K562 (cell line): Measurements from ENCODE around the gene DDIT3. TPM values are rescaled to one million over a fixed set of nuclear protein-coding genes. Genes with fewer than 3 reads are reported as not detected.

ENCODE experiments used
- BRD4 ChIP-seq: fragments of 200-600 bp; sonication (generic); IDR thresholded peaks from 2 replicates; pipeline ENCODE4 v1.6.1; 2017; ENCODE audit warnings: inconsistent platforms
- DMBX1 ChIP-seq: fragments of 250-450 bp; sonication (Bioruptor Pico); IDR thresholded peaks from 2 replicates; pipeline ENCODE4 v1.8.0; 2022; ENCODE audit warnings: inconsistent platforms, mild to moderate bottlenecking, moderate library complexity, borderline replicate concordance
- FOXP1 ChIP-seq: sonication (generic); formaldehyde crosslinking; IDR thresholded peaks from 2 replicates; pipeline ENCODE4 v1.8.0; 2022; ENCODE audit warnings: mild to moderate bottlenecking, missing genetic modification reagents
- HMG20B ChIP-seq: fragments of 250-450 bp; sonication (Bioruptor Pico); IDR thresholded peaks from 2 replicates; pipeline ENCODE4 v1.5.0; 2021; ENCODE audit warnings: mild to moderate bottlenecking
- HOXB6 ChIP-seq: fragments of 250-450 bp; sonication (Bioruptor Pico); IDR thresholded peaks from 2 replicates; pipeline ENCODE4 v1.5.1; 2022; ENCODE audit warnings: mild to moderate bottlenecking, borderline replicate concordance
- KLF10 ChIP-seq: fragments of 250-450 bp; sonication (Bioruptor Pico); IDR thresholded peaks from 2 replicates; pipeline ENCODE4 v1.6.1; 2021; ENCODE audit warnings: matching md5 sums
- MCM7 ChIP-seq, 2 experiments: fragments of 450-650 bp; IDR thresholded peaks; 2 replicates each; pipeline ENCODE4 v1.6.1; 2016 to 2018
- MEIS2 ChIP-seq: fragments of 450-650 bp; IDR thresholded peaks from 2 replicates; pipeline ENCODE4 v1.6.1; 2014; ENCODE audit warnings: mild to moderate bottlenecking; ENCODE audit not compliant: partially characterized antibody
- NEUROD1 ChIP-seq: fragments of 150-350 bp; IDR thresholded peaks from 2 replicates; pipeline ENCODE4 v1.6.1; 2014; ENCODE audit warnings: borderline replicate concordance, low read length, low read depth; ENCODE audit not compliant: partially characterized antibody
- NR2C2 ChIP-seq, 2 experiments: fragments of 200-800 bp in 1 of 2; sonication (Bioruptor generic) in 1 of 2; sonication (generic) in 1 of 2; formaldehyde crosslinking in 1 of 2; IDR thresholded peaks; 2 replicates each; pipeline versions ENCODE4 v1.6.1 to v1.8.0; 2016 to 2022; ENCODE audit warnings: mild to moderate bottlenecking in 1 of 2, missing compliant biosample characterization in 1 of 2, missing genetic modification characterization in 1 of 2, missing genetic modification reagents in 1 of 2
- RBM39 ChIP-seq: fragments of 200-400 bp; formaldehyde crosslinking; optimal IDR thresholded peaks from 2 replicates; pipeline ENCODE3; 2018; ENCODE audit warnings: low read depth, low read length
- SIN3A ChIP-seq, 2 experiments: fragments of 150-350 bp in 1 of 2; IDR thresholded peaks; 2 replicates each; pipeline ENCODE4 v1.6.1; 2011 to 2016; ENCODE audit warnings: borderline replicate concordance in 2 of 2, low read depth in 2 of 2, low read length in 2 of 2, mild to moderate bottlenecking in 2 of 2, moderate library complexity in 2 of 2; ENCODE audit not compliant: control insufficient read depth in 1 of 2
- SUPT5H ChIP-seq: fragments of 450-650 bp; IDR thresholded peaks from 2 replicates; pipeline ENCODE4 v1.6.1; 2016
- TBP ChIP-seq: optimal IDR thresholded peaks from 2 replicates; pipeline ENCODE3; 2011; ENCODE audit warnings: low read depth, low read length, improper control_type of control experiment
- U2AF2 ChIP-seq: fragments of 200-400 bp; formaldehyde crosslinking; optimal IDR thresholded peaks from 2 replicates; pipeline ENCODE3; 2017; ENCODE audit warnings: low read depth, mild to moderate bottlenecking, low read length
- ZKSCAN1 ChIP-seq: fragments of 150-350 bp; IDR thresholded peaks from 2 replicates; pipeline ENCODE4 v1.6.1; 2016; ENCODE audit warnings: low read depth, low read length
- ZNF3 ChIP-seq: fragments of 250-450 bp; sonication (Bioruptor Pico); IDR thresholded peaks from 2 replicates; pipeline ENCODE4 v1.5.0; 2021; ENCODE audit warnings: mild to moderate bottlenecking, moderate library complexity
- ZNF316 ChIP-seq: fragments of 450-650 bp; IDR thresholded peaks from 2 replicates; pipeline ENCODE4 v1.6.1; 2016
- polyA plus RNA-seq, 8 experiments: library from polyadenylated mRNA; depleted of rRNA in 4 of 8; stranded (reverse) in 5 of 8; unstranded in 3 of 8; fragments of >200 nt; fragmentation: Nextera tagmentation in 2 of 8; fragmentation: Illumina TruSeq in 1 of 8; extraction: Ambion mirVana in 2 of 8; extraction: Trizol in 1 of 8; gene quantifications; 2 replicates each; pipeline versions ENCODE4 v1.2.1 to v1.2.3, GENCODE V29; 2011 to 2014; ENCODE audit warnings: inconsistent platforms in 1 of 8, missing spikeins in 1 of 8
- total RNA-seq, 7 experiments: library from RNA; depleted of rRNA in 6 of 7; stranded (reverse); fragments of >200 nt in 6 of 7; fragmentation: Illumina TruSeq in 2 of 7; extraction: Trizol in 2 of 7; gene quantifications; 2 replicates each; pipeline versions ENCODE4 v1.2.1 to v1.2.3, GENCODE V29; 2011 to 2021; ENCODE audit warnings: low replicate concordance in 1 of 7
- TF ChIP-seq, protein P1 (sequence below): sonication (generic); formaldehyde crosslinking; IDR thresholded peaks from 2 replicates; pipeline ENCODE4 v1.8.0; 2023; ENCODE audit warnings: missing genetic modification reagents, mild to moderate bottlenecking, borderline replicate concordance
- TF ChIP-seq, protein P2 (sequence below): conservative IDR thresholded peaks from 2 replicates; pipeline ENCODE4 v1.6.1; 2011; ENCODE audit warnings: low read depth, mild to moderate bottlenecking, low read length; ENCODE audit not compliant: control insufficient read depth
- TF ChIP-seq, protein P3 (sequence below): fragments of 450-650 bp; formaldehyde crosslinking; IDR thresholded peaks from 2 replicates; pipeline ENCODE4 v1.4.0; 2020; ENCODE audit warnings: mild to moderate bottlenecking

DDIT3 gene
- total and polyA plus RNA-seq, 9 of the 15 experiments (the other 6 are each of a cell fraction or from before 2014, with no cell fraction given) = 59.1 to 272 (median 89.9) TPM

DNA sequence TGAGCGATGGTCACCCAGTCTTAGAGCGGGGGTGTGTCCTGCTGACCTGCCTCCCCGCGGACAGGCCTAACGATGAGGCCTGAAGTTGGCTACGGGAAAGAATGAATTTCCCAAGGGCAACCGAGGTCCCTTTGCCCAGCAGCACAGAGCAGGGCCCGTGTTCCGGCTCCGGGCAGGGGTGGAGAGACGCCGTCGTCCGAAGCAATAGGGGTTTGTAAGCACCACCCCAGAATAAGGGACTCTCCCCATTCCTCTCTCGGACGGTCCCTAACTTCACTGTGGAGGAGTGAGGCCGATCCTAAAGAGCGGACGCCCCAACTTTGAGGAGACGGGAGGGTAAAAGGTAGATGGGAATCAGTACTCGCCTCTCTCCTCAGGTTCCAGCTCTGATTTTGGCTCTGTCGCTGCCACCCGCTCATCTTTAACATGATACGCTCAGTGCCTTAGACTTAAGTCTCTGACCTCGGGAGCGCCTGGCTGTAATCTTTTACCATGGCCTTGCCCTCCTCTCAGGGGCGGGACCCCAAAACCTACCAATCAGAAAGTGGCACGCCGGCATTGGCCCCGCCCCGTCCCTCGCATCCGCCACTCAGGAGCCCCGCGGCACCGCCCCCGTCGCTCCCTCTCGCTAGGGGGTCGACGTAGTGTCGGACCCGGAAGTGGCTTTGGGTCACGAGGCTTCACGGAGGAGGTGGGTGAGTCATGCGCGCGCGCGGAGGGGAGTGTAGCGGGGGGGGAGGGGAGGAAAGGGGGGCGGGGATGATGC is at the start of gene DDIT3 (continued):
- TF ChIP-seq, protein P1, sequence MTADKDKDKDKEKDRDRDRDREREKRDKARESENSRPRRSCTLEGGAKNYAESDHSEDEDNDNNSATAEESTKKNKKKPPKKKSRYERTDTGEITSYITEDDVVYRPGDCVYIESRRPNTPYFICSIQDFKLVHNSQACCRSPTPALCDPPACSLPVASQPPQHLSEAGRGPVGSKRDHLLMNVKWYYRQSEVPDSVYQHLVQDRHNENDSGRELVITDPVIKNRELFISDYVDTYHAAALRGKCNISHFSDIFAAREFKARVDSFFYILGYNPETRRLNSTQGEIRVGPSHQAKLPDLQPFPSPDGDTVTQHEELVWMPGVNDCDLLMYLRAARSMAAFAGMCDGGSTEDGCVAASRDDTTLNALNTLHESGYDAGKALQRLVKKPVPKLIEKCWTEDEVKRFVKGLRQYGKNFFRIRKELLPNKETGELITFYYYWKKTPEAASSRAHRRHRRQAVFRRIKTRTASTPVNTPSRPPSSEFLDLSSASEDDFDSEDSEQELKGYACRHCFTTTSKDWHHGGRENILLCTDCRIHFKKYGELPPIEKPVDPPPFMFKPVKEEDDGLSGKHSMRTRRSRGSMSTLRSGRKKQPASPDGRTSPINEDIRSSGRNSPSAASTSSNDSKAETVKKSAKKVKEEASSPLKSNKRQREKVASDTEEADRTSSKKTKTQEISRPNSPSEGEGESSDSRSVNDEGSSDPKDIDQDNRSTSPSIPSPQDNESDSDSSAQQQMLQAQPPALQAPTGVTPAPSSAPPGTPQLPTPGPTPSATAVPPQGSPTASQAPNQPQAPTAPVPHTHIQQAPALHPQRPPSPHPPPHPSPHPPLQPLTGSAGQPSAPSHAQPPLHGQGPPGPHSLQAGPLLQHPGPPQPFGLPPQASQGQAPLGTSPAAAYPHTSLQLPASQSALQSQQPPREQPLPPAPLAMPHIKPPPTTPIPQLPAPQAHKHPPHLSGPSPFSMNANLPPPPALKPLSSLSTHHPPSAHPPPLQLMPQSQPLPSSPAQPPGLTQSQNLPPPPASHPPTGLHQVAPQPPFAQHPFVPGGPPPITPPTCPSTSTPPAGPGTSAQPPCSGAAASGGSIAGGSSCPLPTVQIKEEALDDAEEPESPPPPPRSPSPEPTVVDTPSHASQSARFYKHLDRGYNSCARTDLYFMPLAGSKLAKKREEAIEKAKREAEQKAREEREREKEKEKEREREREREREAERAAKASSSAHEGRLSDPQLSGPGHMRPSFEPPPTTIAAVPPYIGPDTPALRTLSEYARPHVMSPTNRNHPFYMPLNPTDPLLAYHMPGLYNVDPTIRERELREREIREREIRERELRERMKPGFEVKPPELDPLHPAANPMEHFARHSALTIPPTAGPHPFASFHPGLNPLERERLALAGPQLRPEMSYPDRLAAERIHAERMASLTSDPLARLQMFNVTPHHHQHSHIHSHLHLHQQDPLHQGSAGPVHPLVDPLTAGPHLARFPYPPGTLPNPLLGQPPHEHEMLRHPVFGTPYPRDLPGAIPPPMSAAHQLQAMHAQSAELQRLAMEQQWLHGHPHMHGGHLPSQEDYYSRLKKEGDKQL (CRISPR knock-in tag) = no peak
- TF ChIP-seq ZNF3 (CRISPR knock-in tag) = no peak
- no peak for TF ChIP-seq MCM7 (IDR thresholded peaks at IDR 0.05)
- TF ChIP-seq, protein P2, sequence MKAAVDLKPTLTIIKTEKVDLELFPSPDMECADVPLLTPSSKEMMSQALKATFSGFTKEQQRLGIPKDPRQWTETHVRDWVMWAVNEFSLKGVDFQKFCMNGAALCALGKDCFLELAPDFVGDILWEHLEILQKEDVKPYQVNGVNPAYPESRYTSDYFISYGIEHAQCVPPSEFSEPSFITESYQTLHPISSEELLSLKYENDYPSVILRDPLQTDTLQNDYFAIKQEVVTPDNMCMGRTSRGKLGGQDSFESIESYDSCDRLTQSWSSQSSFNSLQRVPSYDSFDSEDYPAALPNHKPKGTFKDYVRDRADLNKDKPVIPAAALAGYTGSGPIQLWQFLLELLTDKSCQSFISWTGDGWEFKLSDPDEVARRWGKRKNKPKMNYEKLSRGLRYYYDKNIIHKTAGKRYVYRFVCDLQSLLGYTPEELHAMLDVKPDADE = peak; percentile 30
- peak; percentile 73; the same call in 1 of the 2 replicates for TF ChIP-seq DMBX1
- TF ChIP-seq SUPT5H = peak; percentile 99
- no peak for TF ChIP-seq U2AF2
- TF ChIP-seq ZNF316 = no peak
- TF ChIP-seq HMG20B (CRISPR knock-in tag) = peak; percentile 61; the same call in 1 of the 2 replicates
- peak; percentile 57; the same call in 1 of the 2 replicates for TF ChIP-seq BRD4
- peak; percentile 41 for TF ChIP-seq NEUROD1
- TF ChIP-seq HOXB6 (CRISPR knock-in tag) = peak; percentile 49; the same call in 1 of the 2 replicates
- TF ChIP-seq ZKSCAN1 = no peak; the same call in none of the 2 replicates
- TF ChIP-seq SIN3A (IDR thresholded peaks at IDR 0.05; ENCODE audit: borderline replicate concordance in 2 of 2, control insufficient read depth in 1 of 2, low read depth in 2 of 2, low read length in 2 of 2) = peak; percentile 76 to 93; a peak in 2 of 4 replicates
- peak; percentile 99 for TF ChIP-seq TBP
- peak; percentile 78 for TF ChIP-seq RBM39
- TF ChIP-seq KLF10 (CRISPR knock-in tag) = 0 out of 2 replicates have a peak, but pooled peaks have one; percentile 15
- peak; percentile 83 for TF ChIP-seq NR2C2 (CRISPR knock-in tag; IDR thresholded peaks at IDR 0.05)
- TF ChIP-seq NR2C2 (tag; IDR thresholded peaks at IDR 0.05) = peak; percentile 90
- TF ChIP-seq, protein P3, sequence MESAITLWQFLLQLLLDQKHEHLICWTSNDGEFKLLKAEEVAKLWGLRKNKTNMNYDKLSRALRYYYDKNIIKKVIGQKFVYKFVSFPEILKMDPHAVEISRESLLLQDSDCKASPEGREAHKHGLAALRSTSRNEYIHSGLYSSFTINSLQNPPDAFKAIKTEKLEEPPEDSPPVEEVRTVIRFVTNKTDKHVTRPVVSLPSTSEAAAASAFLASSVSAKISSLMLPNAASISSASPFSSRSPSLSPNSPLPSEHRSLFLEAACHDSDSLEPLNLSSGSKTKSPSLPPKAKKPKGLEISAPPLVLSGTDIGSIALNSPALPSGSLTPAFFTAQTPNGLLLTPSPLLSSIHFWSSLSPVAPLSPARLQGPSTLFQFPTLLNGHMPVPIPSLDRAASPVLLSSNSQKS (CRISPR knock-in tag) = no peak
- TF ChIP-seq MEIS2 = peak; percentile 31
- TF ChIP-seq FOXP1 (CRISPR knock-in tag) = peak; percentile 75; the same call in 1 of the 2 replicates
